AG08395 (cell line): ENCODE measurements around the gene PYDC1.
A peak's percentile ranks its signal among the peaks of the same experiment; 100 is the strongest.
"Not testable (repeated sequence)": the region's sequence is repeated elsewhere in the genome, so short reads cannot be mapped to it uniquely, and the experiment has no call there.

Experiments
- DNase-seq: peaks from one replicate; pipeline ENCODE4 v3.0.0; 2012; ENCODE audit warnings: mixed read lengths, low spot score

Gene PYDC1

DNA sequence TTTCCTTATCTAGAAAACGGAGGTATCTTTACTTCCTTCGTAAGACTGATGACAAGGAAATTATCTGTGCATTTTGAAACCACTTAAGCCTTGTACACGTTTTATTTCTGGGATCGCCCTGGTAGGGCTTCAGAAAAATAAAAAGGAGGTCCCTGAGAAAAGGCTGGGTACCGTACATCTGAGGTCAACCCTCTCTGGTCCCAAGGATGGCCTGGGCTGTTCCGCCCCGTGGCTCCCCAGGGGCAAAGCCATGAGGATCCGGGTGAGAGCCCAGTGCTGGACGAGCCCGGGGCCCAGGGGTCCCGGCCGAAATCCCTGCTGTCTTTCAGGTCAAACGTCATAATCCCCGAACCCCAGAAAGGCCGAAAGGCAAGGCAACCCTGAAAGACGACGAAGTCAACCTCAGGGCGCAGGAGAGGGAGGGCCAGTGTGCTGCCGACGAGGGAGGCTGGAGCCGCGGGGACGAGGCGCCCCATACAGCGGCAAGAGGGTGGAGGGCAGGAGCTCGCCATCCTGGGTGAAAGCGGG is 37.7 kb downstream of the PYDC1 start:
- peak; percentile 27 for DNase-seq

DNA sequence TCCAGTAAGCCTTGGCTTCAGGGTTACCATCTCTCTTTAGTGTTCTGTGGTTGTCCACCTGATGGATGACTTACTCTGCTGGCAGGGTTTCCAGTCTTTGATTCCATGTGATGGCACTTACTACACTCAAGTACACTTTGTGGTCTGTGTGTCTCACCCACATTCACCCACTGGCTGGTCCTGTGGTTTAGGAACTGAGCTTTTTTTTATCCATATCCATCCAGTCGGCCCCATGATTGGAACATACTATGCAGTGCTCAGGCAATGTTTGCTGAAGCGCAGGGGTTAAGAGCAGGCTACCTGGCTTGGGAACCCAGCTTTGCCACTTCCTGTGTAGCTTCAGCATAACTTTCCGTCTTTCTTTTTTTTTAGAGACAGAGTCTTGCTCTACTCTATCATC is 39.8 kb downstream of the PYDC1 start:
- DNase-seq: no peak

DNA sequence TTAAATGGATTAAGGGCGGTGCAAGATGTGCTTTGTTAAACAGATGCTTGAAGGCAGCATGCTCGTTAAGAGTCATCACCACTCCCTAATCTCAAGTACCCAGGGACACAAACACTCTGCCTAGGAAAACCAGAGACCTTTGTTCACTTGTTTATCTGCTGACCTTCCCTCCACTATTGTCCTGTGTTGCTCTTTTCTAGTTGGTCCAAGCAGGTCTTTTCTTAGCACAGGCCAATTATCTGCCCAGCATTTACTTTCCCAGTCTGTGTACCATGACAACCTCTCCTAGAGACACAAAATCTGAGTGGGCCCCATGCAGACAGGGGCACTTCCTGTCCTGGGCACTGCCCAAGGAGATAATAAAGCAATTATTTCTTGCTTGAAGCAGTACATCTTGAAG is 46.9 kb downstream of the PYDC1 start:
- not testable (repeated sequence) for DNase-seq

DNA sequence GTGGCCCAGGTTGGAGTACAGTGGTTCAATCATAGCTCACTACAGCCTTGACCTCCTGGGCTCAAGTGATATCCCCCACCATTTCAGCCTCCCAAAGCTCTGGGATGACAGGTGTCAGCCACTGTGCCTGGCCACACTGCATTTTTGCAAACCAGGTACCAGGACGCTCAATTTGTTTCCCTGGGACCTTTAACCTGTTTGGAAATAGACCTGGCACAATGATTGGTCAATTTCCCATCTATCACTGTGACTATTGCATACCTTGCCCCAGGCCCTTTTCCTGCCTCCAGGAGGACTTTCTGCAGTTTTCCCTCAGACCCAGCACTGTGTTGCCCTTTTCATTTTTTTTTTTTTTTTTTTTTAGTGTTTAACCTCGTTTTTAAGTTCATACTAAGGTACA is 48.1 kb downstream of the PYDC1 start:
- DNase-seq: no peak

DNA sequence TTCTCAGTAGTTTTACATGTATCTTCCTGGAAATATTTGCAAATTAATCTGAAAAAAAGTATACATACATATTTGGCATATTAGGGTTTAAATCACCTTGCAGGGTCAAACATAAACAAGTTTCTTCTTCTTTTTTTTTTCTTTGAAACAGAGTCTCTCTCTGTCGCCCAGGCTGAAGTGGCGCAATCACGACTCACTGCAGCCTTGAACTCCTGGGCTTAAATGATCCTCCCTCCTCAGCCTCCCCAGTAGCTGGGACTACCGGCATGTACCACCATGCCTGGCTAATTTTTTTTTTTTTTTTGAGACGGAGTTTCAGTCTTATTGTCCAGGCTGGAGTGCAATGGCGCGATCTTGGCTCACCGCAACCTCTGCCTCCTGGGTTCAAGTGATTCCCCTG is 49.6 kb downstream of the PYDC1 start:
- no peak for DNase-seq
